ENCODE results near the gene GAN.

DNA sequence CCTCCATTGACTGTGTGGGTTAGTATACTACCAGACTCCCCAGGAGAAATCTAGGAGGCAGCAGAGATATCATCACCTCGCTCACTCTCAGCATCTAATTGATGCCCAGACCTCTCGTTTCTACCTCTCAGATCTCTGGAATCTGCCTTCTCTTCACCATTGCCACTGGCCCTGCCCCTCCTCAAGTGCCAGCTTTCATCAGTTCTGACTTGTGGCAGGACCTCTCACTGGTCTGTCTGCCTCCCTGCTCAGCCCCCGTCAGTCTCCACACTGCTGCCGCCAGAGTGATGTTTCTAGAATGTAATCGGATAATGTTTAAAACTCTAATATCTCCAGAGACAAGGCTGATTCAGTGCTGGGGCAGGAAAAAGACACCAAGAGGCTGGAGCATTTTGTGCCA is 15.2 kb downstream of the GAN start:
- TF ChIP-seq CTCF (IDR thresholded peaks at IDR 0.05) (no peak), POLR2A (IDR thresholded peaks at IDR 0.05) (no peak)
